Breast epithelium (tissue), 3 donors: ENCODE measurements around the gene ASB4.

Experiments
- CTCF ChIP-seq, 3 donors: fragments of 450-650 bp; IDR thresholded peaks; one replicate each; pipeline ENCODE4 v1.5.1; 2016 to 2017; ENCODE audit warnings: antibody characterized with exemption in 3 of 3, mild to moderate bottlenecking in 3 of 3, moderate library complexity in 3 of 3
- POLR2A ChIP-seq: fragments of 450-650 bp; IDR thresholded peaks from one replicate; pipeline ENCODE4 v1.6.1; 2016; ENCODE audit warnings: antibody characterized with exemption, mild to moderate bottlenecking, moderate library complexity
- POLR2AphosphoS5 ChIP-seq, 3 donors: sonication (generic); formaldehyde crosslinking; IDR thresholded peaks; one replicate each; pipeline ENCODE4 v1.6.1; 2017; ENCODE audit warnings: antibody characterized with exemption in 3 of 3

GRCh38 chr7:95530881-95531280, 45.1 kb downstream of the ASB4 start:
- TF ChIP-seq CTCF (IDR thresholded peaks at IDR 0.05), result no peak
- no peak for TF ChIP-seq POLR2AphosphoS5 (IDR thresholded peaks at IDR 0.05)
- no peak for TF ChIP-seq POLR2A
